GM18870 (cell line): ENCODE data around the gene AAMDC.

Experiments used
- ATAC-seq: cut with Tn5 transposase; IDR thresholded peaks from one replicate; pipeline ENCODE4 v1.9.1; 2021; ENCODE audit warnings: moderate library complexity; ENCODE audit not compliant: unreplicated experiment

The AAMDC gene

GRCh38 chr11:77820565-77821348 lies at the start of gene AAMDC, which contains the start of gene RSF1:
TSS of gene AAMDC (plus strand) at chr11:77821144. CDS start at chr11:77842497, 21,353 bp downstream.
TSS of gene RSF1 (minus strand) at chr11:77820722. CDS start at chr11:77820714, 8 bp downstream.
- peak; percentile 75 for ATAC-seq

DNA sequence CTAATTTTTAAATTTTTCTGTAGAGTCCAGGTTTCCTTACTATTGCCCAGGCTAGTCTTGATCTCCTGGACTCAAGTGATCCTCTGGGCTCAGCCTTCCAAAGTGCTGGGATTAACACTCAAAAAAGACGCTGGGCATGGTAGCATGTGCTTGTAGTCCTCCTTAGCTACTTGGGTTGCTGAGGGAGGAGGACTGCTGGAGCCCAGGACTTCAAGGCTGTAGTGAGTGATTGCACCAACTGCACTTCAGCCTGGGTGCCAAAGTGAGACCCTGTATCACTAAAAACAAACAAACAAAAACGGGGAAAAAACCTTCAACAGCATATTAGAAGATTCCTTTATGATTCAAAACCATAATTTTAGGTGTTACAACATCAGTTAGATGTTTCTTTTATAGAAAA lies 45.0 kb upstream of the AAMDC start:
- ATAC-seq, result no peak

GRCh38 chr11:77776455-77776854 lies 44.5 kb upstream of the AAMDC start:
- ATAC-seq, result no peak

GRCh38 chr11:77778118-77778517 lies 42.8 kb upstream of the AAMDC start:
- ATAC-seq, result no peak

DNA sequence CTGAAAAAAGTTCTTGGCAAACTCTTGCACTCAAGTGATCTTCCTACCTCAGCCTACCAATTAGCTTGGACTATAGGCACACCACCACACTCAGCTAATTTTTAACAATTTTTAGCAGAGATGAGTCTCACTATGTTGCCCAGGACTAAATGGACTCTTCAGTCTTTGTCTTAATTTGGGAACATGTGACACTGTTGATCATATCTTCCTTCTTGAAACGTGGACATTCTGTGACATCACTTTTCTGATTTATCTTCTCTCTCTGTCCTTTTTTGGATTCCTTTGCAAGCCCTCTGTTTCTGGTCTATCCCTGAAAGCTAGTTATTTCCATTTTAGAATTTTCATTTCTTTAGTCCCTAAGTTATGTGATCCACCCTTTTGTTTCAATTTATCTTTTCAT lies 42.4 kb upstream of the AAMDC start:
- no peak for ATAC-seq

DNA sequence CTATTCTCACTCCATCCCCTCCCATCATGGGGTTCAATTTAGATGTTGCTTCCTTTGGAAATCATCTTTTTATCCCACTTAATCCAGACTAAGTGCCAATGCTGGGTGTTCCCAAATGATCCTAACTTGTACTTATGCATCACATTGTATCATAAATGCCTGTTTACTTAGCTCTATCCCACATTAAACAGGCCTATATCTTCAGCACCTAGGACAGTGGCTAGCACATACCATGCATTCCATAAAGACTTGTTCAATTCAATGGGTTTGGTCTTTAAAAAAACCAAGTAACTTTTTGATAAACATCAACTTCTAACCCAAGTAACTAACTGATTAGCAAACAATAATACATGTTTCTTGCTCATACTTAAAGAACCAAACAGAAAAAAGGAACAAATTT lies 41.0 kb upstream of the AAMDC start:
- ATAC-seq, result no peak

DNA sequence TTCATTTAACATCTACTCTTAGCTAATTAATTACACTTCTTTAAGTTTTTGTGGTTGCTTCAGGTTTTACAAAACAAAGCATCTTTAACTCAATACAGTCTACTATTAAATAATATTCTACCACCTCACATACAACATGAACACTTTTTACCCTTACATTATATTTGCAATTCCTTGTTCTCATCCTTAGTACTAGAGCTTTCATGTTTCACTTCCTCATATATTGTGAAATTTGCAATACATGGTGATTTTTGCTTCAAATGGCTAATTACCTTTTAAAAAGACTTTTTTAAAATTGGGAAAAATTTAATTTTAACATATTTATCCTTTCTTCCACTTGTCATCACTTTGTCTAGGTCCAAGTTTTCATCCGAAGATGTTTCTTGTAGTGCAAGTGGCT lies 37.9 kb upstream of the AAMDC start:
- no peak for ATAC-seq

GRCh38 chr11:77784572-77784971 lies 36.4 kb upstream of the AAMDC start:
- ATAC-seq, result no peak

- no peak for ATAC-seq
Observed at GRCh38 chr11:77789061-77789730, 31.7 kb upstream of the AAMDC start.

GRCh38 chr11:77789731-77790476 lies 31.0 kb upstream of the AAMDC start:
- no peak for ATAC-seq

DNA sequence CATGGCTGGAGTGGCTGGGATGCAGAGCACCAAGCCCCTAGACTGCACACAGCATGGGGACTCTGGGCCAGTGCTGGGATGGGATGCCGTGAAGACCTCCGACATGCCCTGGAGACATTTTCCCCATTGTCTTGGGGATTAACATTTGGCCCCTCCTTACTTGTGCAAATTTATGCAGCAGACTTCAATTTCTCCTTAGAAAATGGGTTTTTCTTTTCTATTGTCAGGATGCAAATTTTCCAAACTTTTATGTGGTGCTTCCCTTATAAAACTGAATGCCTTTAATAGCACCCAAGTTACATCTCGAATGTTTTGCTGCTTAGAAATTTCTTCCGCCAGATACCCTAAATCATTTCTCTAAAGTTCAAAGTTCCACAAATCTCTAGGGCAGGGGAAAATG lies 29.6 kb upstream of the AAMDC start:
- no peak for ATAC-seq

- no peak for ATAC-seq
Observed at GRCh38 chr11:77793972-77794371, 27.0 kb upstream of the AAMDC start.

- no peak for ATAC-seq
Observed at GRCh38 chr11:77799338-77799737, 21.6 kb upstream of the AAMDC start.

GRCh38 chr11:77800449-77800848 lies 20.5 kb upstream of the AAMDC start:
- no peak for ATAC-seq

- ATAC-seq, result no peak
Observed at GRCh38 chr11:77801477-77801876, 19.5 kb upstream of the AAMDC start.

DNA sequence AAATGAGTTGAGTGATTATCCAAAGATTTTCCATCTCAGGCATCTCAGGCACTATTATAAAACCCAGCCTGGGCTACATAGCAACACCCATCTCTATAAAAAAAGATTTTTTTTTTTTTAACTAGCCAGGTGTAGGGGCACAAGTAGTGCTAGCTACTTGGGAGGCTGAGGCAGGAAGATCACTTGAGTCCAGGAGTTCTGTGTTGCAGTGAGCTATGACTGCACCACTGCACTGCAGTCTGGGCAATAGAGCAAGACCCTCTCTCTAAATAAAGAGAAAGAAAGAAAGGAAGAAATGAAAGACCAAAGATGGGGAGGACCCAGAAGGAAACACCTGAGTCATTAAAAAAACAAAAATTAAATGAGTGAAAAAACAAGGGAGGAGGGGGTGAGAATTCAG lies 14.5 kb upstream of the AAMDC start:
- no peak for ATAC-seq

DNA sequence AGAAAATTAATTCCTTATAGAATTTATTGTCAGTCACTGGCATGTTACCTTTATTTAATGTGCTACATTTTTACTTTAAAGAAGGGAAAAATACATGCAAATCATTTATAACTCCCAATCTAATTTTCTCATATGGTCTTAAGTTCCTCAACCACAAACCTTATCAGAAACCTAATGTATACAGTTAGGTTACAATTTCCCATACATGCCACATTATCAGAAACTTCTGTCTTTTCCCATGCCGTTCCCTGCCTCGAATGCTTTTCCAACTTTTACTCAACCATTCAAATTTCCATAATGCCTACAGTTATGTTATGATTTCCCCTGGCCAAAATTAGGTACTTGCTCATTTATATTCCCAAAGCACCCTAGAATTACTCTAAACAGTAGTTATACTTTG lies 14.0 kb upstream of the AAMDC start:
- ATAC-seq, result no peak

DNA sequence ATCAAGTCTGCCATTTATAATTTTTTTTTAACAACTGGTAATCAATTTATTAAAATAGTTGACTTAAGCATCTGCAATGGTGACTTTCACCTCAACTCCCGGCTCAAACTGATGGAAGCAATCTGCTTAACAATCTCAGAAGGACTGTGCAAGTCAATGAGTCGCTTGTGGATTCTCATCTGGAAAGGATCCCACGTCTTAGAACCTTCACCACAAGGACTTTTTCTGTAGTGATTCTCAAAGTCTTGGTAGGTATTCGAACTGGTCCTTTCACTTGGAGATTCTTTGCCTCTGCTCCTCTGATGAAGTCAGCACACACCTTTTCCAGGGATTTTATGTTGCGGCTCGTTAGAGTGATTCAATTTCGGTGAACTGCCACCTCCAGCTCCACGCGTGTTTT lies 7.7 kb upstream of the AAMDC start:
- no peak for ATAC-seq

DNA sequence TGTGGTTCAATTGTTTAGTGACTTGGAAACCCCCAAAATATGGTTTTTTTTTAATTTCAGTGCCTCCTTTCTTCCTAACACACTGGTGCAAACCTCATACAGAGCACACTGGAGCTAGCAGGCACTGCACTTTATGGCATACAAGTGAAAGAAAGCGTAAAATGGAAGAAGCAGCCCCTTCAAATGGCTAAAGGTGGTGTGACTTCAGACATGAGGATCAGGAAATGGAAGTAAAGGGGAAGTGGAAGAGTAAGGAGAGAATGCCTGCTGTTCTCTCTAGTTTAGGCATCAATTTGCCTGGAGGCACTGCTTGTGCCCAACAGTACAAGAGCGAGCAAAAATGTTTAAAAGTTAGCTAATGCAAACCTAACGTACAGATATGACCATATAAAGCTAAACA lies 6.1 kb upstream of the AAMDC start:
- no peak for ATAC-seq

- ATAC-seq, result no peak
Observed at GRCh38 chr11:77815459-77815858, 5.5 kb upstream of the AAMDC start.

GRCh38 chr11:77819411-77819920 lies 1.5 kb upstream of the AAMDC start:
- ATAC-seq, result peak; percentile 49
